Skin epidermis (tissue), 12 donors: ENCODE results near the gene SPTBN4.
"Not testable (repeated sequence)": the region's sequence is repeated elsewhere in the genome, so short reads cannot be mapped to it uniquely, and the experiment has no call there.

ENCODE experiments used
- H3K27ac ChIP-seq, 21 experiments: fragments of 200-600 bp; sonication (generic) in 11 of 21; one replicate each; pipeline ENCODE4 v1.5.0; 2020; ENCODE audit warnings: mild to moderate bottlenecking in 3 of 21, inconsistent platforms in 2 of 21, moderate library complexity in 2 of 21
- H3K4me3 ChIP-seq, 7 experiments: fragments of 200-600 bp; sonication (generic) in 2 of 7; one replicate each; pipeline ENCODE4 v1.5.0; 2020; ENCODE audit warnings: inconsistent platforms in 2 of 7, mild to moderate bottlenecking in 2 of 7, moderate library complexity in 1 of 7

The SPTBN4 gene

DNA sequence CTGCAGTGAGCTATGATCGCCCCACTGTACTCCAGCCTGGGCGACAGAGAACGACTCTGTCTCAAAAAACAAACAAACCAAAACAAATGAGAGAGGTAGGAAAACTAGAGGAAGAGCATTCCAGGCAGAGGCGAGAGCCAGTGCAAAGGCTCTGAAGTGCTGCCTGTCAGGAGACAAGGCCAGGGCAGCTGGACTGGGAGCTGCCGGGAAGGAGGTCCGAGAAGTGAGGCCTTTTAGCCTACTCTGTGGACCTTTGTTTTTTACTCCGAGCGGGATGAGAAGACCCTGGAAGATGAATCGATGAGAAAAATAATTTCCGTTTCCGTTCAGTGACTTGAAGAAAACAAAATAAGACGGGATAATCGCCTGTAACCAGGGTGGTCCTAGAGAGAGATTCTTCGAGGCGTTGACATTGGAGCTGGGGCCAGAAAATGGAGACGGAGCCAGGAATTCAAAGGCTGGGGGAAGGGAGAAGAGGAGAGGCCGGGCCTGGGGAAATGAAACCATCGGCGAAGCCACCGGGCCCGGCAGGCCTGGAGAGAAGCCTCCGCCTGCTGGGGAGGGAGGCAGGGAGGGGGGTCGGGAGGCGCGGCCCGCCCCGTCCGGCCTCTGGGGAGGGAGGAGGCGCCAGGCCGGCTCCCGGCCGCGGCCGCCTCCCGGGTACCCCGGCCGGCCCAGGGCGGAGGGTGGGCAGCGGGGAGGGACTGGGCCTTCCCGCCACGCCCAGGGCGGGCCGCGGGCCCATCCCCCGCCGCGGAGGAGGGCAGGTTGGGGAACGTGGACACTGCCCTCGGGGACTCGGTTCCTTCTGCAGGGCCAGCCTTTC is 33.2 kb upstream of the SPTBN4 start:
- peak overlapping the region; percentile 22 to 44 (median 32) for H3K4me3 ChIP-seq

DNA sequence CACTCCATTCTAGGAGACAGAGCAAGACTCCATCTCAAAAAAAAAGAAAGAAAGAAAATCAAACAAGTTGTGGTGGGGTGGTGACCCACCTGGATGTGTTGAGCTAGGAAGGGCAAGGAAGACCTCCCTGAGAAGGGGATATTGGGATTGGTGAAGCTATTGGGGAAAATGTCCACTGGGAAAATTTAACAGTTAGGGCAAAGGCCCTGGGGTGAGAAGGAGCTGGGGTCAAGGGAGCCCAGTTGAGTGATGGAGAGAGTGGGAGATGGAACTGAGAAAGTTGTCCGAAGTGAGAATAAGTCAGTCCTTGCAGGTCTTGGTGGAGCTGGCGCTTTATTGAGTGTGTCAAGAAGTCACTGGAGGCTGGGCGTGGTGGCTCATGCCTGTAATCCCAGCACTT is 28.5 kb upstream of the SPTBN4 start:
- no peak overlapping the region for H3K27ac ChIP-seq
- H3K4me3 ChIP-seq, result no peak overlapping the region

More for the DNA sequence above, 33.2 kb upstream of the SPTBN4 start:
- H3K27ac ChIP-seq, result peak overlapping the region; percentile 40 to 98 (median 92)

- no peak overlapping the region for H3K4me3 ChIP-seq
- H3K27ac ChIP-seq, result peak overlapping the region in 10 of 21 experiments; percentile 5 to 99 (median 90)
These were observed 25.0 kb upstream of the SPTBN4 start for GRCh38 chr19:40441719-40442253.

- peak overlapping the region in 19 of 21 experiments; percentile 61 to 99 (median 90) for H3K27ac ChIP-seq
These were observed 24.3 kb upstream of the SPTBN4 start for GRCh38 chr19:40442328-40443130.

GRCh38 chr19:40443131-40443999 is 23.4 kb upstream of the SPTBN4 start:
- peak overlapping the region; percentile 73 to 96 (median 94) for H3K4me3 ChIP-seq
- peak overlapping the region; percentile 28 to 99 (median 92) for H3K27ac ChIP-seq

More at GRCh38 chr19:40442328-40443130, 24.3 kb upstream of the SPTBN4 start:
- peak overlapping the region; percentile 73 to 96 (median 94) for H3K4me3 ChIP-seq

DNA sequence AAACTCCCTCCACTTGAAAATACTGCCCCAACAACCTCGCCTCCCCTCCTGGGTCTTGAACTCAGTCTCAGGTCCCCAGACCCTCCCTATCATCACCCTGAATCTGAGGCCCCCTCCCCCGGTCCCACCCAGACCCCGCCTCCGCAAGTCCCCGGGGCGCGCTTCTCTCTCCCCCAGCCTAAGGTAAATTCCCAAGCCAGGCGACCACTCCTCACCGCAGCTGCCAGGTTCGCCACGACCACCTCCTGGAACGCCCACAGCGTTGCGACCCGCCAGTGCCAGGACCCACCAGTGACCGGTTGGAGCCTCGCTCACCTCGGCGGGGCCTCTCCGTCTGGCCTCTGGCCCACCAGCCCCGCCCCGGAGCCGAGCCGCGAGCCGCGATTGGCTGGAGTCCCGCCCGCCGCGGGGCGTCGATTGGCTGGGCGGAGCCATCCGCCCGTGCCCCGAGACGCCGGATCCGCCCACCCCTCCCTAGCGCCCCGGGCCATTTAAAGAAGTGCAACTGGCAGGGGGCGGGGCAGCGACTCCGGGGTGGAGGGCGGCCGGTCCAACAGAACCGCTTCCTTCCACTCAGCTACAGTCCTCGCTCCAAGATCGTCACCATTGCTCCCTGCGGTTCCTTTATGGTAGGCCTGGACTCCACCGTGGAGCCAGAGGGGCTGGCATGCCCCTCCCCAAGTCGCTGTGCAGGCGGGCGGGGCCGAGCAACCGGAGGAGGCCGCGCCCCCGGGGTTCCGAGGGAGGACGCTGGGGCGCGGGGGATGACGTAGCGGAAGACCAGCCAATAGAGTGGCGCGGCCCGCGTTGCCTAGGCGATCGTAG is 22.6 kb upstream of the SPTBN4 start, which contains the start of gene SERTAD3:
SERTAD3 (minus strand) TSS at position 336 of the 825 bp plus-strand sequence. CDS start 2,255 bp downstream, outside the sequence.
- Histone ChIP-seq H3K4me3 (peak within 1 kb of the TSS; percentile 73 to 96 (median 94)), H3K27ac (peak within 1 kb of the TSS; percentile 28 to 99 (median 92))

DNA sequence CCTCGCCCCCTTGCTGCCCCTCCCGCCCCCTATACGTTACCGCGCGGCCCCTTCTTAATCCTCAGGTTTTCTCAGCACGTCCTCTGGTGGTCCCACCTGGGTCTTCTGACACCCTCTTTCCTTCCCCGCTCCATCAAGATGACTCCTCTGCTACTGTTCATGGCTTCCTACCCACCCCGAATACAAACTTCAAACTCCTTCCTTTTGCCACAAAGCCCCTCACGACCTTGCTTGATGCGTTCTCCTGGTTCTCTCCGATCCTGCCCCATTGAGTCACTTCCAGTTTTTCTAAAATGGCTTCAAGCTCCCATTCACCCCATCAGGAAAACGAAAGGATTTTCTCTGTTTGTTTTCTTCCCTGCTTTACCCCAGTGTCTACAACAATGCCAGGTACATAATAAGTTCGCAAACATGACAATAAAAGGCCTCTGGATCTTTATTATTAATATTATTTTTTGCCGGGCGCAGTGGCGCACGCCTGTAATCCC is 21.9 kb upstream of the SPTBN4 start:
- H3K4me3 ChIP-seq, result peak overlapping the region; percentile 73 to 96 (median 94)
- H3K27ac ChIP-seq, result peak overlapping the region in 20 of 21 experiments; percentile 75 to 99 (median 92)

GRCh38 chr19:40445780-40446262 is 21.0 kb upstream of the SPTBN4 start:
- Histone ChIP-seq H3K4me3 (no peak overlapping the region), H3K27ac (peak overlapping the region in 5 of 21 experiments; percentile 9 to 98 (median 30))

DNA sequence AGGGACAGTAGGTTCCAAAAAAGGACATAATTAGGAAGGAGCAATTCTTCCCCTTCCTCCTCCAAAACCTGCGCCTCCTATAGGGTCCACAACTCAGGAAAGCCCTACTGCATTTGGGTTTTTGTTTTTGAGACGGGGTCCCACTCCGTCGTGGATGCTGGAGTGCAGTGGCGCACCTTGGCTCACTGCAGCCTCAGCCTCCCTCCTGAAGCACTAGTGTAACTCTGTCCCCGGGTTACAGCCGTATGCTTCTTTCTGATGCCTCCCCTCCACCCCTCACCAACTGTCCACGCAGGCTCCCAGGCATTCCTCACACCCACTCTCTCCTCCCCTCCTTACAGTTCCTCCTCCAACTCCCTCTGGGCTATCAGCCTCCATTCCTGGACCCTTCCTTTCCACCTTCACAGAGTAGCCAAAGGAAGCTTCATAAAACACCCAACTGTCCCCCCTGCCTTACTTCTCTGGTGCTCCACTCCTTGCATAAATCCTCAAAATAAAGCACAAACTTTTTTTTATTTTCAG is 20.5 kb upstream of the SPTBN4 start:
- Histone ChIP-seq H3K27ac (peak overlapping the region in 2 of 21 experiments; percentile 9 to 30), H3K4me3 (no peak overlapping the region)

DNA sequence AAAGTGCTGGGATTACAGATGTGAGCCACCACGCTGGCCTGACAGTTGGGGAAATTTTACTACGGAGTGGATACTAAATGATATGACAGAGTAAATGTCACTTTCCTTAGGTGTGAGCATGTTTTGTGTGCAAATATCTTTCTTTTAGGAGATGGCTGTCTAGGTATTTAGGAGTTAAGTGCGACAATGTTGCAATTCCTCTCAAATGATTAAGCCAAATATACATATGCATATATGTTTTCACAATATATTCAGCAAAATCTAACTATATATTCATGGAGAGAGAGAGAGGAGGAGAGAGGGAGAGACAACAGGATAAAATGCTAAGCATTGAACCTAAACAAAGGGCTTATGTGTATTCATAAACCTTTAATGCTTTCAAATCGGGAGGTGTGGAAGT is 17.3 kb upstream of the SPTBN4 start:
- Histone ChIP-seq H3K27ac (no peak overlapping the region), H3K4me3 (no peak overlapping the region)

- H3K4me3 ChIP-seq, result no peak overlapping the region
- no peak overlapping the region for H3K27ac ChIP-seq
These were observed 16.1 kb upstream of the SPTBN4 start for GRCh38 chr19:40450664-40451063.

GRCh38 chr19:40452016-40452415 is 14.8 kb upstream of the SPTBN4 start:
- H3K27ac ChIP-seq, result no peak overlapping the region
- no peak overlapping the region for H3K4me3 ChIP-seq

DNA sequence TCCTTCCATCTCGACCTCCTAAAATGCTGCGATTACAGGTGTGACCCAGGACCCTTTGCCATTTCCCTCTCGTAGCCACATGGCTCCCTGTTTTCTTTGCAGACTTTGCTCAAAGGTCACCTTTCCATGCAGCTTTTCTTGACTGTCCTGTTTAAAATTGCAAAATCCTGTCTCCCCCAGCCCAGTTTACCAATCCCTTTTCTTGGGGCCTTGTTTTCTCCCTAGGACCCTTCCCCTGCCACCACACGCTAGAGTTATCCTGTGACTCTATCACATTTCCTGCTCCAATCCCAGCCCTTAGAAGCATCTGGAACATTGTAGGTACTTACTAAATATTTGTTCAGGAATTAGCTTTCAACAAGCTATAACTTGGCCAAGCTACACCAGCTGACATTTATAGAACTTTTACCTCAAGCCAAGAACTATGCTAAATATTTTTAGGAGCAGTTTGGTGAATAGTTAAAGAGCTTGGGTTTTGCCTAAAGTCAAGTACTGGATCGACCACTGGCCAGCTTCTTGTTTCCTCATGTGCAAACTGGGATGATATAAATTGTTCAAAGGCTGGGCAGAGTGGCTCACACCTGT is 13.6 kb upstream of the SPTBN4 start:
- Histone ChIP-seq H3K4me3 (no peak overlapping the region), H3K27ac (no peak overlapping the region)

DNA sequence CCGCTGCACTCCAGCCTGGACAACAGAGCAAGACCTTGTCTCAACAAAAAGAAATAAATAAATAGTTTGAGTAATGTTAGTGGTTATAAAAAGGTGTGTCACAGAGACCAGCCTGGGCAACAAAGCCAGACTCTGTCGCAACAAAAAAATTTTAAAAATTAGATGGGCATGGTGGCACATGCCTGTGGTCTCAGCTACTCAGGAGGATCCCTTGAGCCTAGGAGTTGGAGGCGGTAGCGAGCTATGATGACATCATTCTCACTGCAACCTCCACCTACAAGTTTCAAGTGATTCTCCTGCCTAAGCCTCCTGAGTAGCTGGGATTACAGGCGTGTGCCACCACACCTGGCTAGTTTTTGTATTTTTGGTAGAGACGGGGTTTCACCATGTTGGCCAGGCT is 12.9 kb upstream of the SPTBN4 start:
- H3K27ac ChIP-seq, H3K4me3 ChIP-seq: not testable (repeated sequence)

DNA sequence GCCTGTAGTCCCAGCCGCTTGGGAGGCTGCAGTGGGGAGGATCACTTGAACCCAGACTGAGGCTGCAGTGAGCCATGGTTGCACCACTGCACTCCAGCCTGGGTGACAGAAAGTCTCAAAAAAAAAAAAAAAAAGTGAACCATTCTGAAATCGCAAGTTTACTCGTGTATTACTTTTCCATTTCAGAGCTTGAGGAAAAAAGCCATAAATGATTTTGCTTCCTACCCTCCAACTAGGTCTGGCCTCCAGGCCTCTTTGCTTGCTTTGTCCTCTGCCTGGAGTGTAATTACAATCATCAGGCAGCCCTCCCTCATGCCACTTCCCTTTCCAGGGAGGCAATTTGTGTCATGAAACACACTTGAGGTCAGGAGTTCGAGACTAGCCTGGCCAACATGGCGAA is 9.8 kb upstream of the SPTBN4 start:
- Histone ChIP-seq H3K27ac (no peak overlapping the region), H3K4me3 (no peak overlapping the region)

GRCh38 chr19:40457953-40458596 is 8.7 kb upstream of the SPTBN4 start:
- no peak overlapping the region for H3K27ac ChIP-seq
- no peak overlapping the region for H3K4me3 ChIP-seq

DNA sequence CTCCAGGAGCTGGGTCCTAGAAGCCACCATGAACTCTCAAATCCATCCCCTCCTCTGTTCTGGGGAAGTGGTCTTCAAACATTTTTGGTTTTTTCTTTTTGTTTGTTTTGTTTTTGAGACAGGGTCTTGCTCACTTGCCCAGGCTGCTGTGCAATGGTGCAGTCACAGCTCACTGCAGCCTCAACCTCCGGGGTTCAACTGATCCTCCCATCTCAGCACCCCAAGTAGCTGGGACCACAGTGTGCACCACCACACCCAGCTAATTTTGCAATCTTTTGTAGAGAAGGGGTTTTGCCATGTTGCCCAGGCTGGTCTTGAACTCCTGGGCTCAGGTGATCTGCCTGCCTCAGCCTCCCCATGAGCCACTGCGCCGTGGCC is 8.2 kb upstream of the SPTBN4 start:
- Histone ChIP-seq H3K27ac (no peak overlapping the region), H3K4me3 (no peak overlapping the region)
